Spleen (tissue), 11 donors: ENCODE data around the gene CAMKK1. TPM values are rescaled to one million over a fixed set of nuclear protein-coding genes. Genes with fewer than 3 reads are reported as not detected.
A peak's percentile ranks its signal among the peaks of the same experiment; 100 is the strongest.

Source experiments
- DNase-seq: peaks from one replicate; pipeline ENCODE4 v3.0.0-alpha.2; 2020
- H3K27ac ChIP-seq, 8 donors: fragments of 200-600 bp; sonication (generic) in 7 of 8; 1 replicate in 4 of 8; 2 replicates in 4 of 8; pipeline versions ENCODE4 v1.5.0 to v1.8.0; 2016 to 2021; ENCODE audit warnings: inconsistent platforms in 4 of 8, mild to moderate bottlenecking in 4 of 8, moderate library complexity in 1 of 8
- H3K27me3 ChIP-seq, 7 donors: fragments of 200-600 bp; sonication (generic) in 6 of 7; replicated peaks in 1 of 7; 1 replicate in 4 of 7; 2 replicates in 3 of 7; pipeline versions ENCODE4 v1.5.0 to v1.8.0; 2016 to 2021; ENCODE audit warnings: inconsistent platforms in 3 of 7, mild to moderate bottlenecking in 1 of 7
- H3K36me3 ChIP-seq, 6 donors: fragments of 200-600 bp; sonication (generic) in 5 of 6; 1 replicate in 4 of 6; 2 replicates in 2 of 6; pipeline versions ENCODE4 v1.5.0 to v1.8.0; 2016 to 2021; ENCODE audit warnings: inconsistent platforms in 2 of 6
- H3K4me1 ChIP-seq, 6 donors: fragments of 200-600 bp; sonication (generic) in 5 of 6; 1 replicate in 3 of 6; 2 replicates in 3 of 6; pipeline versions ENCODE4 v1.5.0 to v1.8.0; 2016 to 2021; ENCODE audit warnings: inconsistent platforms in 3 of 6
- H3K4me3 ChIP-seq, 8 donors: fragments of 200-600 bp; sonication (generic) in 7 of 8; 1 replicate in 4 of 8; 2 replicates in 4 of 8; pipeline versions ENCODE4 v1.5.0 to v1.8.0; 2016 to 2021; ENCODE audit warnings: inconsistent platforms in 4 of 8, mild to moderate bottlenecking in 4 of 8, moderate library complexity in 2 of 8
- H3K9me3 ChIP-seq, 8 donors: fragments of 200-600 bp; sonication (generic) in 7 of 8; 1 replicate in 4 of 8; 2 replicates in 4 of 8; pipeline versions ENCODE4 v1.5.0 to v1.8.0; 2016 to 2021; ENCODE audit warnings: inconsistent platforms in 4 of 8
- CTCF ChIP-seq, 11 experiments: fragments of 200-600 bp in 7 of 11; fragments of 450-650 bp in 4 of 11; sonication (generic) in 4 of 11; IDR thresholded peaks in 8 of 11; conservative IDR thresholded peaks in 3 of 11; 1 replicate in 7 of 11; 2 replicates in 4 of 11; pipeline versions ENCODE4 v1.4.0 to v1.8.0; 2016 to 2021; ENCODE audit warnings: antibody characterized with exemption in 11 of 11, inconsistent platforms in 4 of 11, mild to moderate bottlenecking in 1 of 11
- POLR2A ChIP-seq, 3 donors: fragments of 450-650 bp; IDR thresholded peaks; one replicate each; pipeline ENCODE4 v1.5.1; 2017; ENCODE audit warnings: antibody characterized with exemption in 3 of 3, mild to moderate bottlenecking in 1 of 3
- POLR2AphosphoS5 ChIP-seq, 3 donors: sonication (generic); formaldehyde crosslinking; IDR thresholded peaks; one replicate each; pipeline ENCODE4 v1.5.1; 2017; ENCODE audit warnings: antibody characterized with exemption in 3 of 3
- WGBS, 5 donors: extraction: QIAGEN DNeasy Blood & Tissue Kit in 3 of 5; methylation state at CpG; one replicate each; pipeline versions ENCODE4 v1.1.5 to v1.1.7; 2013 to 2018; 5-methylcytosine and 5-hydroxymethylcytosine counted together
- intact Hi-C: fragments of 100-400 bp; cut with DNase I; formaldehyde crosslinking; loops from one replicate; pipeline ENCODE4 v1.15.0; 2023; ENCODE audit warnings: low total_unique reads
- polyA plus RNA-seq, 3 donors: library from polyadenylated mRNA; stranded (reverse); fragments of 200-250 nt; gene quantifications; one replicate each; pipeline ENCODE4 v1.2.1, GENCODE V29; 2013
- total RNA-seq, 7 donors: library from RNA; depleted of rRNA in 3 of 7; stranded (reverse); fragments of >200 nt in 3 of 7; fragmentation: NEBNext Ultra II Directional in 4 of 7; extraction: Animal tissue kit (Norgen Biotek cat#: 25700) in 4 of 7; gene quantifications; one replicate each; pipeline versions ENCODE4 v1.1.0 to v1.2.1, GENCODE V29; 2016 to 2021
- donor health status: healthy with polysubstance abuse.
- donor health status: DM: no; HTN: no; CAD: no; lungs with moderate emphysema.
- donor health status: DM: no; HTN: no; CAD: no.
- donor health status: Bipolar disorder and iron deficiency.
- donor health status: healthy.
- donor health status: DM: no; HTN: no; CAD: no.
- donor health status: DM: yes; HTN: yes; CAD: no.

The CAMKK1 gene
- total and polyA plus RNA-seq, 10 donors = 5.2 to 13.0 (median 9.0) TPM

GRCh38 chr17:3885271-3885670, 7.6 kb downstream of the CAMKK1 start:
- no peak for TF ChIP-seq POLR2AphosphoS5 (IDR thresholded peaks at IDR 0.05)
- TF ChIP-seq POLR2A (IDR thresholded peaks at IDR 0.05) = no peak
- no peak for TF ChIP-seq CTCF (IDR thresholded peaks at IDR 0.05 in 8 of 11, conservative IDR thresholded peaks at IDR 0.05 in 3 of 11)
- H3K27me3 ChIP-seq = no peaks in the 10 kb centered on the region
- 82 to 93% (median 90%) methylated on average over 8 to 14 of the region's 14 CpGs for WGBS, 5 donors
- peaks cover 8 to 53% (median 27%) of the 10 kb centered on the region in 6 donors for H3K4me1 ChIP-seq
- intact Hi-C loops = no loop called here
- peaks cover 0 to 48% (median 4%) of the 10 kb centered on the region in 6 donors for H3K36me3 ChIP-seq
- no peaks in the 10 kb centered on the region for H3K9me3 ChIP-seq
- H3K27ac ChIP-seq = peak overlapping the region in 1 of 8 donors; percentile 95
- DNase-seq = no peak
- H3K4me3 ChIP-seq = no peak overlapping the region

GRCh38 chr17:3884188-3884587, 8.7 kb downstream of the CAMKK1 start:
- TF ChIP-seq POLR2AphosphoS5 (IDR thresholded peaks at IDR 0.05) = no peak
- TF ChIP-seq POLR2A (IDR thresholded peaks at IDR 0.05) = no peak
- TF ChIP-seq CTCF (IDR thresholded peaks at IDR 0.05 in 8 of 11, conservative IDR thresholded peaks at IDR 0.05 in 3 of 11) = no peak
- Histone ChIP-seq H3K36me3 (peaks cover 0 to 59% (median 4%) of the 10 kb centered on the region in 6 donors), H3K27me3 (no peaks in the 10 kb centered on the region), H3K9me3 (no peaks in the 10 kb centered on the region), H3K4me3 (no peak overlapping the region), H3K4me1 (peaks cover 8 to 42% (median 27%) of the 10 kb centered on the region in 6 donors), H3K27ac (no peak overlapping the region)
- no peak for DNase-seq
- whole genome bisulfite sequencing, 5 donors = 92 to 95% (median 94%) methylated on average over 11 to 12 of the region's 12 CpGs
- intact Hi-C loops = no loop called here

- WGBS, 5 donors = 71 to 92% (median 82%) methylated on average over 3 to 4 of the region's 4 CpGs
- H3K9me3 ChIP-seq = no peaks in the 10 kb centered on the region
- intact Hi-C loops = no loop called here
These were observed 10.6 kb downstream of the CAMKK1 start for GRCh38 chr17:3882276-3882675.

DNA sequence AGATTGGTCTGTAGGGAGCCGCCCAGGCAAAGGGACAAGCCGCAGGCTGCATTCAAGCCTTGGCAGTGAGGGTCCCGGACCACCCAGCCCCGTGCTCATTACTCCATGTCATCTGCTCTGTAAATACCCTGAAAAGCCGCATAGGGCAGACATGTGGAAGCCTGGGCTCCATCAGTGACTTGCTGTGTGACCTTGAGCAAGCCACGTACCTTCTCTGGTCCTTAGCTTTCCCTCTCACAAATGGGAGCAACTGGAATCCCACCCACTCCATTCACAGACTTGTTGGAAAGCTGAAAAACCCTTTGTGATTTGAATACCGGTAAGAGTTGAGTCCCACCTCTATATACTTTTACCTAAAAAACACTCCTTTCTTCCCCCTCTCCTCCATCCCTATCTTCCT, 11.9 kb downstream of the CAMKK1 start:
- H3K36me3 ChIP-seq = peaks cover 0 to 86% (median 5%) of the 10 kb centered on the region in 6 donors
- H3K27ac ChIP-seq = no peak overlapping the region
- TF ChIP-seq CTCF (IDR thresholded peaks at IDR 0.05 in 8 of 11, conservative IDR thresholded peaks at IDR 0.05 in 3 of 11) = no peak
- H3K4me1 ChIP-seq = peaks cover 0 to 10% (median 4%) of the 10 kb centered on the region in 6 donors
- no peaks in the 10 kb centered on the region for H3K27me3 ChIP-seq
- no peak for DNase-seq
- intact Hi-C loops = no loop called here
- no peak overlapping the region for H3K4me3 ChIP-seq
- WGBS, 5 donors = 89 to 95% (median 90%) methylated on average over 7 of the region's 7 CpGs
- H3K9me3 ChIP-seq = no peaks in the 10 kb centered on the region

More at GRCh38 chr17:3882276-3882675, 10.6 kb downstream of the CAMKK1 start:
- TF ChIP-seq POLR2AphosphoS5 (IDR thresholded peaks at IDR 0.05) = no peak
- no peak for TF ChIP-seq POLR2A (IDR thresholded peaks at IDR 0.05)
- no peak for TF ChIP-seq CTCF (IDR thresholded peaks at IDR 0.05 in 8 of 11, conservative IDR thresholded peaks at IDR 0.05 in 3 of 11)
- Histone ChIP-seq H3K4me3 (no peak overlapping the region), H3K27me3 (no peaks in the 10 kb centered on the region), H3K36me3 (peaks cover 0 to 73% (median 4%) of the 10 kb centered on the region in 6 donors), H3K27ac (no peak overlapping the region), H3K4me1 (peaks cover 8 to 23% (median 17%) of the 10 kb centered on the region in 6 donors)
- DNase-seq = no peak
